ENCODE measurements around the gene BRCA1.
"Not testable (repeated sequence)": the region's sequence is repeated elsewhere in the genome, so short reads cannot be mapped to it uniquely, and the experiment has no call there.

Gene BRCA1

DNA sequence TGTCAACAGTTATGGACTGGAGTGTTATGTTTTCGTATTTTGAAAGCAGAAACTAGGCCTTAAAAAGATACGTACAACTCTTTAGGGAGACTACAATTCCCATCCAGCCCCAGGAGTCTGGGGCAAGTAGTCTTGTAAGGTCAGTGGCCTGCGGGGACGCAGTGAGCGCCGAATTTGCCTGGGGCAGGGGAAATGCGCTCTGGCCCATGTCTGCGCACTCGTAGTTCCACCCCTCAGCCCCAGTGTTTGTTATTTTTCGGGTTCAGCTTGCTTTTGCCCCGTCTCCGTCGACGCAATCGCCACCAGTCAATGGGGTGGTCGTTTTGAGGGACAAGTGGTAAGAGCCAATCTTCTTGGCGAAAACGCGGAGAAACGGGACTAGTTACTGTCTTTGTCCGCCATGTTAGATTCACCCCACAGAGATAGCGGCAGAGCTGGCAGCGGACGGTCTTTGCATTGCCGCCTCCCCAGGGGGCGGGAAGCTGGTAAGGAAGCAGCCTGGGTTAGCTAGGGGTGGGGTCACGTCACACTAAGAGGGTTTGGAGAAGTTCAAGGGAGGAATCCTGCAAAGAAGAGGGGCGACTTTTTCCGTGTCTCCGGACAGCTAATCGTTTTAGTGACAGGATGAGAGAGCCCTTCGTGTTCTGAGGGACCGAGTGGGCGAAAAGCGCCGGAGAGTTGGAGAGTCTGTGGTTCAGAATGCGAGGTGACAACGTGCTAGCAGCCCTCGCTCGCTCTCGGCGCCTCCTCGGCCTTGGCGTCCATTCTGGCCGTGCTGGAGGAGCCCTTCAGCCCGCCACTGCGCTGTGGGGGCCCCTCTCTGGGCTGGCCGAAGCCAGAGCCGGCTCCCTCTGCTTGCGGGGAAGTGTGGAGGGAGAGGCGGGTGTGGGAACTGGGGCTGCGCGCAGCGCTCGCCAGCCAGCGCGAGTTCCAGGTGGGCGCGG, 1.1 kb upstream of the BRCA1 start:
- peak overlapping the region; percentile 91 for H3K4me3 ChIP-seq (ENCODE audit: low read length)
- no peak for DNase-seq (ENCODE audit: low read depth)
- TF ChIP-seq, protein P1, sequence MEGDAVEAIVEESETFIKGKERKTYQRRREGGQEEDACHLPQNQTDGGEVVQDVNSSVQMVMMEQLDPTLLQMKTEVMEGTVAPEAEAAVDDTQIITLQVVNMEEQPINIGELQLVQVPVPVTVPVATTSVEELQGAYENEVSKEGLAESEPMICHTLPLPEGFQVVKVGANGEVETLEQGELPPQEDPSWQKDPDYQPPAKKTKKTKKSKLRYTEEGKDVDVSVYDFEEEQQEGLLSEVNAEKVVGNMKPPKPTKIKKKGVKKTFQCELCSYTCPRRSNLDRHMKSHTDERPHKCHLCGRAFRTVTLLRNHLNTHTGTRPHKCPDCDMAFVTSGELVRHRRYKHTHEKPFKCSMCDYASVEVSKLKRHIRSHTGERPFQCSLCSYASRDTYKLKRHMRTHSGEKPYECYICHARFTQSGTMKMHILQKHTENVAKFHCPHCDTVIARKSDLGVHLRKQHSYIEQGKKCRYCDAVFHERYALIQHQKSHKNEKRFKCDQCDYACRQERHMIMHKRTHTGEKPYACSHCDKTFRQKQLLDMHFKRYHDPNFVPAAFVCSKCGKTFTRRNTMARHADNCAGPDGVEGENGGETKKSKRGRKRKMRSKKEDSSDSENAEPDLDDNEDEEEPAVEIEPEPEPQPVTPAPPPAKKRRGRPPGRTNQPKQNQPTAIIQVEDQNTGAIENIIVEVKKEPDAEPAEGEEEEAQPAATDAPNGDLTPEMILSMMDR (IDR thresholded peaks at IDR 0.05; ENCODE audit: insufficient read depth, low read depth, low read length, missing control alignments): no peak

DNA sequence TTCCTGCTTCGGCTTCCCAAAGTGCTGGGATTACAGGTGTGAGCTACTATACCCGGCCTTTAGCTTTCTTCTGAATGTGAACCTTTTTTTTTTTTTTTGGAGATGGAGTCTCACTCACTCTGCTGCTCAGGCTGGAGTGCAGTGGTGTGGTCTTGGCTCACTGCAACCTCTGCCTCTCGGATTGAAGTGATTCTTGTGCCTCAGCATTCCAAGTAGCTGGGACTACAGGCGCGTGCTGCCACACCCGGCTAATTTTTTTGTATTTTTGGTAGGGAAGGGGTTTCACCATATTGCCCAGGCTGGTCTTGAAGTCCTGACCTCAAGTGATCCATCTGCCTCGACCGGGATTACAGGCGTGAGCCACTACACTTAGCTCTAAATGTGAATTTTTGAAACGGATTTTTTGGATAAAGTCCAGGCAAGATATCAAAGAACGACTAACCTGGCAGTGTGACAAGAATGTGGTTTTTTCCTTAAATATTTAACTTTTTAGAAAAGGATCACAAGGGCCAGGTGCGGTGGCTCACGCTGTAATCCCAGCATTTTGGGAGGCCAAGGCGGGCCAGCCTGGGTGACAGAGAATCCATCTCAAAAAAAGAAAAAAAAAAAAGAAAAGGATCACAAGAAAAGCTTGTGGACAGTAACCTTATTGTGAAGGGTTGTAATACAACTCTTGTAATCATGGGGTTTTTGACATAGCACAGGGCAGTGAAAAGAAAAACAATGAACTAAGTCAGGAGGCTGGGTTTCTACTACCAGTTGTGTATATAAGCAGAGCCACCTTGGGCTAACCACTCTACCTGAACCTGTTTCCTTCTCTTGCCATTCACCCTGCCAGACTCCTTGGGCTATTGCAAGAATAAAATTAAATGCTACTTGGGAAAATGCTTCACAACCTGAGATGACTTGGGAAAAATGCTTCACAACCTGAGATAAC, 6.2 kb downstream of the BRCA1 start:
- H3K4me3 ChIP-seq (ENCODE audit: low read length): no peak overlapping the region
- TF ChIP-seq, protein P1 (IDR thresholded peaks at IDR 0.05; ENCODE audit: insufficient read depth, low read depth, low read length, missing control alignments): no peak
- DNase-seq (ENCODE audit: low read depth): no peak

DNA sequence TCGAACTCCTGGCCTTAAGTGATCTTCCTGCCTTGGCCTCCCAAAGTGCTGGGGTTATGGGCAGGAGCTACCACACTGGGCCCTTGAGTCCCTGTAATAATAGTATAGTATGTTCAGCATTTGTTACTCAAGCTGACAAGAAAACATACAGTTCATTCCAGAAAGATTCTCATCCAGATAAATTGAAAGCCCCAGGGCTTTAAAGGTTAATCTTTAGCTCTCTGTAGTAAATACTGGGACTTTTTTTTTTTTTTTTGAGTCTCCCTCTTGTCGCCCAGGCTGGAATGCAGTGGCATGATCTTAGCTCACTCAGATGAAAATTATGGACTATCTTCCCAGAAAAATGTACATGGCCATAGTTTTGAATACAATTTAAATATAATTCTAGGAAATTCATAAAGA, 11.0 kb downstream of the BRCA1 start:
- H3K4me3 ChIP-seq (ENCODE audit: low read length): no peak overlapping the region
- DNase-seq (ENCODE audit: low read depth): no peak
- TF ChIP-seq, protein P1 (IDR thresholded peaks at IDR 0.05; ENCODE audit: insufficient read depth, low read depth, low read length, missing control alignments): no peak

DNA sequence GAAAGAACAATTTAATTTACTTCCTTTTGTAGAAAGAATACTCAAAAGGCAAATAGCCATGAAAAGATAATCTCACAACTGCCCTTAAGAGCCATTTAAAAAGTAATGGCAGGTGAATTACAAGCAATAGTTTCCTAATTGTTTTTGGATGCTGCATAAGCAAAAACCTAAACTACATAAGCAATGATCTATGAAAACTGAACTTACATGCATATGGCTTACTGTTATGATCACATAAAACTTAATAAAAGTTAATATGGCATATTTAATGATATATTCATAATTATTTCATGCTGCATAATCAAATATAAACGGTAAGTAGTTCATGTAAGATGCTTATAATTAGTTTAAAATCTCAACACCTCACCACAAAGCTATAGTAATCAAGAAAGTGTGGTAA, 18.6 kb downstream of the BRCA1 start:
- no peak for DNase-seq (ENCODE audit: low read depth)
- TF ChIP-seq, protein P1 (IDR thresholded peaks at IDR 0.05; ENCODE audit: insufficient read depth, low read depth, low read length, missing control alignments): no peak
- no peak overlapping the region for H3K4me3 ChIP-seq (ENCODE audit: low read length)

DNA sequence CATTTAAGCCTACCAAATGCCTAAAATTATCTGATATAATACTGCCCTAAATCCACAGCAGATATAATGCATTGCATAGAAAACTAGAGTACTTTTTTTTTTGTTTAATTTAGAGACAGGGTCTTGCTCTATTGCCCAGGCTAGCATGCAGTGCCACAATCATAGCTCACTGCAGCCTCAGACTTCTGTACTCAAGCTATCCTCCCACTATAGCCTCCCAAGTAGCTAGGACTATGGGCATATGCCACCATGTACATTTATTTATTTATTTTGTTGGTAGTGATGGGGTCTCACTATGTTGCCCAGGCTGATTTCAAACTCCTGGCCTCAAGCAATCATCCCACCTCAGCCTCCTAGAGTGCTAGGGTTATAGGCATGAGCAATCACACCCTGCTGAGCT, 20.0 kb downstream of the BRCA1 start:
- DNase-seq (ENCODE audit: low read depth): no peak
- TF ChIP-seq, protein P1 (IDR thresholded peaks at IDR 0.05; ENCODE audit: insufficient read depth, low read depth, low read length, missing control alignments): no peak
- no peak overlapping the region for H3K4me3 ChIP-seq (ENCODE audit: low read length)

DNA sequence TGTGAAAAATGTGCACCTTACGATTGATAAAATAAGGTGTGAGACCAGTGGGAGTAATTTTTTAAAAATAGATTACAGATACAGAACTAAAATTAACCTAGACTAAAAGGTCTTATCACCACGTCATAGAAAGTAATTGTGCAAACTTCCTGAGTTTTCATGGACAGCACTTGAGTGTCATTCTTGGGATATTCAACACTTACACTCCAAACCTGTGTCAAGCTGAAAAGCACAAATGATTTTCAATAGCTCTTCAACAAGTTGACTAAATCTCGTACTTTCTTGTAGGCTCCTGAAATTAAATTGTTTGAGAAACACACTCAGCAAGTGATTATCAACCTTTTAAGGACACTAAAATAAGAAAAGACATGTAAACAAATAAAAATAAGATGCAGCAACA, 20.5 kb downstream of the BRCA1 start:
- no peak for DNase-seq (ENCODE audit: low read depth)
- TF ChIP-seq, protein P1 (IDR thresholded peaks at IDR 0.05; ENCODE audit: insufficient read depth, low read depth, low read length, missing control alignments): no peak
- no peak overlapping the region for H3K4me3 ChIP-seq (ENCODE audit: low read length)

DNA sequence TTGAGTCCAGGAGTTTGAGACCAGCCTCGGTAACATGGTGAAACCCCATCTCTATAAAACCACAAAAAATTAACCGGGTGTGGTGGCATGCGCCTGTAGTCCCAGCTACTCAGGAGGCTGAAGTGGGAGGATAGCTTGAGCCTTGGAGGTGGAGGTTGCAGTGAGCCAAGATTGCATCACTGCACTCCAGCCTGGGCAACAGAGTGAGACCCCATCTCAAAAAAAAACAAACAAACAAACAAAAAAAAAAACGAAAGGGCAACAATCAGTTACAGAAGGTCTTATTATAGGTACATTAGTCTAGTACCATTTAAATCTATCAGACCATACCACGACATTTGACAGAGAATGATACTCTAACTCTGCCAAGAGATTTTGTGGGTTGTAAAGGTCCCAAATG, 29.8 kb downstream of the BRCA1 start:
- not testable (repeated sequence) for H3K4me3 ChIP-seq (ENCODE audit: low read length); DNase-seq (ENCODE audit: low read depth)
